B cell (primary cell): ENCODE results near the gene DUS2. TPM values are rescaled to one million over a fixed set of nuclear protein-coding genes. Genes with fewer than 3 reads are reported as not detected.

Experiments
- ATAC-seq: fragments of 200-7000 bp; cut with Tn5 transposase; one replicate; pipeline ENCODE4 v1.10.0; 2021; ENCODE audit warnings: low read depth, mild to moderate bottlenecking, moderate number of reproducible peaks, moderate library complexity
- CTCF ChIA-PET: fragments of 350-600 bp; sonication (Branson Sonifier 250); formaldehyde crosslinking; loops from one replicate; lab custom pipeline; 2021; ENCODE audit warnings: antibody characterized with exemption, inconsistent platforms; lab: Charles Lee
- POLR2A ChIA-PET: fragments of 350-600 bp; sonication (Branson Sonifier 250); formaldehyde crosslinking; loops from one replicate; lab custom pipeline; 2021; ENCODE audit warnings: antibody characterized with exemption; lab: Charles Lee
- DNase-seq: peaks from one replicate; pipeline ENCODE4 v3.0.0; 2013
- H2AFZ ChIP-seq: 2 replicates; pipeline ENCODE4 v1.6.1; 2012; ENCODE audit warnings: mild to moderate bottlenecking, low read depth, low read length; ENCODE audit not compliant: insufficient read depth, poor library complexity, severe bottlenecking
- H3K27ac ChIP-seq, 2 donors: 1 replicate in 1 of 2; 2 replicates in 1 of 2; pipeline ENCODE4 v1.5.1; 2012 to 2013; ENCODE audit warnings: low read length in 2 of 2, mild to moderate bottlenecking in 2 of 2, moderate library complexity in 1 of 2
- H3K27me3 ChIP-seq, 4 experiments: fragments of 200-600 bp in 1 of 4; sonication (generic) in 1 of 4; replicated peaks in 1 of 4; 1 replicate in 2 of 4; 2 replicates in 2 of 4; pipeline versions ENCODE4 v1.6.1 to v1.7.0; 2013 to 2016; ENCODE audit warnings: low read length in 3 of 4, mild to moderate bottlenecking in 2 of 4, mixed read lengths in 1 of 4, moderate library complexity in 1 of 4; ENCODE audit not compliant: insufficient read depth in 4 of 4, control insufficient read depth in 3 of 4; ENCODE audit errors: control extremely low read depth in 1 of 4
- H3K36me3 ChIP-seq, 2 experiments: replicated peaks in 1 of 2; 1 replicate in 1 of 2; 2 replicates in 1 of 2; pipeline versions ENCODE4 v1.6.1 to v1.7.1; 2013; ENCODE audit warnings: low read length in 1 of 2; ENCODE audit not compliant: insufficient read depth in 2 of 2, control insufficient read depth in 1 of 2; ENCODE audit errors: control extremely low read depth in 1 of 2, extremely low read depth in 1 of 2
- H3K4me1 ChIP-seq, 2 donors: fragments of 200-600 bp in 1 of 2; sonication (generic) in 1 of 2; 1 replicate in 1 of 2; 2 replicates in 1 of 2; pipeline versions ENCODE4 v1.5.1 to v1.6.1; 2013 to 2017; ENCODE audit warnings: low read length in 2 of 2; ENCODE audit not compliant: control insufficient read depth in 2 of 2, insufficient read depth in 2 of 2
- H3K4me2 ChIP-seq: replicated peaks from 2 replicates; pipeline ENCODE3; 2012; ENCODE audit warnings: mild to moderate bottlenecking, low read depth, low read length; ENCODE audit not compliant: poor library complexity, severe bottlenecking
- H3K4me3 ChIP-seq, 5 experiments: fragments of 200-600 bp in 1 of 5; sonication (generic) in 1 of 5; 1 replicate in 3 of 5; 2 replicates in 2 of 5; pipeline versions ENCODE4 v1.5.1 to v1.7.0; 2011 to 2016; ENCODE audit warnings: low read length in 4 of 5, mild to moderate bottlenecking in 4 of 5, low read depth in 2 of 5, control low read depth in 1 of 5, moderate library complexity in 1 of 5; ENCODE audit not compliant: insufficient read depth in 1 of 5; ENCODE audit errors: control extremely low read depth in 1 of 5, extremely low read depth in 1 of 5
- H3K79me2 ChIP-seq: fragments of 200-600 bp; sonication (generic); one replicate; pipeline ENCODE4 v1.6.0; 2016; ENCODE audit warnings: low read length; ENCODE audit not compliant: control insufficient read depth, insufficient read depth
- H3K9ac ChIP-seq: fragments of 200-600 bp; sonication (generic); 2 replicates; pipeline ENCODE4 v1.6.1; 2017; ENCODE audit warnings: mild to moderate bottlenecking, low read length, moderate library complexity
- H3K9me3 ChIP-seq, 3 donors: one replicate each; pipeline versions ENCODE4 v1.6.1 to v1.7.1; 2013; ENCODE audit warnings: low read length in 2 of 3; ENCODE audit not compliant: control insufficient read depth in 2 of 3, insufficient read depth in 1 of 3; ENCODE audit errors: control extremely low read depth in 1 of 3
- H4K20me1 ChIP-seq: 2 replicates; pipeline ENCODE4 v1.6.0; 2012; ENCODE audit warnings: mild to moderate bottlenecking, low read length; ENCODE audit not compliant: insufficient read depth, control insufficient read depth, poor library complexity, severe bottlenecking
- H3K27ac Mint-ChIP-seq: one replicate; pipeline ENCODE4 v1.8.0; 2021; ENCODE audit warnings: mixed read lengths
- H3K27me3 Mint-ChIP-seq: one replicate; pipeline ENCODE4 v1.8.0; 2021; ENCODE audit warnings: mixed read lengths
- H3K4me1 Mint-ChIP-seq: one replicate; pipeline ENCODE4 v1.8.0; 2021; ENCODE audit warnings: mixed read lengths
- H3K4me3 Mint-ChIP-seq: one replicate; pipeline ENCODE4 v1.8.0; 2021; ENCODE audit warnings: mixed read lengths
- H3K9me3 Mint-ChIP-seq: one replicate; pipeline ENCODE4 v1.8.0; 2022; ENCODE audit warnings: mixed read lengths; ENCODE audit not compliant: insufficient read depth
- CTCF ChIP-seq: fragments of 200-600 bp; IDR thresholded peaks from one replicate; pipeline ENCODE4 v1.8.0; 2022; ENCODE audit warnings: antibody characterized with exemption, mild to moderate bottlenecking
- EZH2 ChIP-seq: IDR thresholded peaks from 2 replicates; pipeline ENCODE4 v1.6.1; 2012; ENCODE audit warnings: borderline replicate concordance, low read depth, mild to moderate bottlenecking, moderate library complexity, low read length; ENCODE audit not compliant: insufficient read depth, poor library complexity, severe bottlenecking
- WGBS: methylation state at CpG from one replicate; pipeline ENCODE4 v1.1.5; 2013; ENCODE audit warnings: missing lambda C conversion rate; ENCODE audit not compliant: insufficient coverage; 5-methylcytosine and 5-hydroxymethylcytosine counted together
- intact Hi-C: fragments of 100-400 bp; cut with micrococcal nuclease; formaldehyde crosslinking; loops from one replicate; pipeline ENCODE4 v1.10.0; 2022
- polyA plus RNA-seq: library from polyadenylated mRNA; depleted of rRNA; stranded (reverse); fragments of >200 nt; gene quantifications from 2 replicates; pipeline ENCODE4 v1.2.3, GENCODE V29; 2012
- total RNA-seq, 2 donors: library from RNA; stranded (reverse); fragments of 120-200 nt in 1 of 2; gene quantifications; 1 replicate in 1 of 2; 2 replicates in 1 of 2; pipeline versions ENCODE4 v1.2.3 to v1.2.4, GENCODE V29; 2013 to 2022

The DUS2 gene
- total and polyA plus RNA-seq, 2 donors (not counting 1 experiment from before 2014, with no cell fraction given): 61.1 to 93.0 TPM

DNA sequence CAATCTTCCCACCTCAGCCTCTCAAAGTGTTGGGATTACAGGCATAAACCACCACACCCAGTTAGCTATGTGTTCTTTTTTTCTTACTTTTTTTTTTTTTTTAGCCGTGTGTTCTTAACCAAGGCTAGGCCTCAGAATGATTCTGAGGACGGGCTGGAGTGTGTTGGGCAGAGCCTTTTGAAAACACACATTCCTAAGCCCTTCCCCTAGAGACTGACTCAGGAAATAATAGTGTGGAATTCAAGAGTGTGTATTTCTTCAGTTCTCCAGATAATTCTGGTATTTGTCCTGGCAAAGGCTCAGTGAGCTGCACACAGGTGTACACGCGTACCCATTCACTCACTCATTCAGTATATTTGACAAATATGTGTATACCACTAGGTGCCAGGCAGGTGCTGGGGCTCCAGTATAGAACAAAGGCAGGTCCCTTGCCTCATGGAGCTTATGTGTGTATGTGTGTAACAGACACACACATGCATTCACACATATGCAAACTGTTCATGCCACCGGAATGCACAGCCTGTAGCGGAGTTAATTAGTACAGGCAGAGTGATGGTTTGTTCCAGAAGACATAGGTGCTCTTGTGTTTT is 42.7 kb downstream of the DUS2 start:
- POLR2A ChIA-PET: interaction anchor here (0.7 to 2.0 kb wide), 4 partner anchors 18 to 193 kb away, joined by 3 to 6 read pairs (median 6); partner anchors contain the start of genes DUS2 and EDC4
- H3K9me3 ChIP-seq: no peaks in the 10 kb centered on the region
- WGBS: no CpG with 5 or more reads among the region's 6 CpGs
- H3K27me3 ChIP-seq: no peaks in the 10 kb centered on the region
- CTCF ChIA-PET: interaction anchor here (0.6 to 14.0 kb wide), 17 partner anchors 10 to 393 kb away, joined by 3 to 242 read pairs (median 8); partner anchors contain the start of genes NFATC3, NRN1L and PSMB10
- peaks cover 27% of the 10 kb centered on the region for H3K79me2 ChIP-seq
- no peak overlapping the region for H3K4me2 ChIP-seq
- Mint-ChIP-seq H3K4me3 (no peak overlapping the region), H3K27ac (no peak overlapping the region), H3K9me3 (no peaks in the 10 kb centered on the region), H3K4me1 (peaks cover 32% of the 10 kb centered on the region), H3K27me3 (no peaks in the 10 kb centered on the region)
- H3K27ac ChIP-seq: no peak overlapping the region
- no peak overlapping the region for H3K4me3 ChIP-seq
- DNase-seq (no peak), ATAC-seq (no peak)
- H2AFZ ChIP-seq: no peak overlapping the region
- no peak for TF ChIP-seq CTCF
- TF ChIP-seq EZH2: no peak
- peaks cover 47% of the 10 kb centered on the region for H4K20me1 ChIP-seq
- H3K4me1 ChIP-seq: peaks cover 18 to 31% of the 10 kb centered on the region in 2 donors
- intact Hi-C loops: no loop called here
- H3K9ac ChIP-seq: no peak overlapping the region
- H3K36me3 ChIP-seq: peaks cover 12 to 66% of the 10 kb centered on the region in 2 experiments

DNA sequence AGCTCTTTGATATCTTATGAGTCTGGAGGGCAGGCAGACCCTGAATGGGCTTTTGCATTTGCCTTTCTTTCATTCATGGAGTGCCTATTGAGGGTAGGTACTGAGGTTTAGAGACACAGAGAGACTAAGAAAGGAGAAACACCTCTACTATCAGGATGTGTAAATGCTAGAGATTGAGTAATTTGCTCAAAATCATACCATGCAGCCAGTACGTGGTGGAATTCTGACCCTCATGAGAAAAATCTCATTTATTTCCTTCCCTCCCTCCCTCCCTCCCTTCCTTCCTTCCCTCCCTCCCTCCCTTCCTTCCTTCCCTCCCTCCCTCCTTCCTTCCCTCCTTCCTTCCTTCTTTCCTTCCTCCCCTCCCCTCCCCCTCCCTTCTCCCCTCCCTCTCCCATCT is 43.7 kb downstream of the DUS2 start:
- intact Hi-C loops: no loop called here
- Histone ChIP-seq H3K4me2 (no peak overlapping the region), H3K4me1 (peaks cover 27 to 35% of the 10 kb centered on the region in 2 donors), H3K4me3 (no peak overlapping the region), H3K9ac (no peak overlapping the region), H3K27ac (no peak overlapping the region), H2AFZ (no peak overlapping the region), H3K27me3 (no peaks in the 10 kb centered on the region), H3K9me3 (no peaks in the 10 kb centered on the region), H3K79me2 (peaks cover 37% of the 10 kb centered on the region), H4K20me1 (peaks cover 50% of the 10 kb centered on the region), H3K36me3 (peaks cover 12 to 66% of the 10 kb centered on the region in 2 experiments)
- Mint-ChIP-seq H3K4me1 (peaks cover 39% of the 10 kb centered on the region), H3K4me3 (no peak overlapping the region), H3K9me3 (no peaks in the 10 kb centered on the region), H3K27ac (peak overlapping the region; percentile 6), H3K27me3 (no peaks in the 10 kb centered on the region)
- DNase-seq: no peak
- ChIA-PET CTCF (interaction anchor here (1.3 to 14.0 kb wide), 6 partner anchors 9 to 394 kb away, joined by 3 to 242 read pairs (median 11); partner anchors contain the start of gene NFATC3), POLR2A (no interaction called here)
- no peak for ATAC-seq
- TF ChIP-seq EZH2 (no peak), CTCF (no peak)
- WGBS: no CpG with 5 or more reads among the region's 1 CpG
